PFSK-1 (cell line): ENCODE measurements around the gene ASS1.

ENCODE experiments used
- FOXP2 ChIP-seq: optimal IDR thresholded peaks from 2 replicates; pipeline ENCODE3; 2011; ENCODE audit warnings: borderline replicate concordance, control low read depth, inconsistent platforms; ENCODE audit not compliant: insufficient read depth; ENCODE audit errors: extremely low read length, extremely low read depth
- POLR2AphosphoS5 ChIP-seq: IDR thresholded peaks from 2 replicates; pipeline ENCODE4 v1.6.1; 2012; ENCODE audit warnings: low read depth, mild to moderate bottlenecking, control low read depth, low read length, moderate library complexity
- SIN3A ChIP-seq: IDR thresholded peaks from 2 replicates; pipeline ENCODE4 v1.6.1; 2012; ENCODE audit warnings: mild to moderate bottlenecking, low read length, moderate library complexity, borderline replicate concordance; ENCODE audit not compliant: insufficient read depth
- TAF1 ChIP-seq: IDR thresholded peaks from 2 replicates; pipeline ENCODE4 v1.6.1; 2012; ENCODE audit warnings: low read length, control low read depth, borderline replicate concordance; ENCODE audit not compliant: insufficient read depth
- TF ChIP-seq, protein P1 (sequence below), 2 experiments: IDR thresholded peaks; 2 replicates each; pipeline versions ENCODE4 v1.6.1 to v1.8.0; 2011 to 2012; ENCODE audit warnings: low read depth in 2 of 2, low read length in 2 of 2, control low read depth in 1 of 2, inconsistent platforms in 1 of 2, mild to moderate bottlenecking in 1 of 2, moderate library complexity in 1 of 2; ENCODE audit not compliant: insufficient read depth in 1 of 2

The ASS1 gene

DNA sequence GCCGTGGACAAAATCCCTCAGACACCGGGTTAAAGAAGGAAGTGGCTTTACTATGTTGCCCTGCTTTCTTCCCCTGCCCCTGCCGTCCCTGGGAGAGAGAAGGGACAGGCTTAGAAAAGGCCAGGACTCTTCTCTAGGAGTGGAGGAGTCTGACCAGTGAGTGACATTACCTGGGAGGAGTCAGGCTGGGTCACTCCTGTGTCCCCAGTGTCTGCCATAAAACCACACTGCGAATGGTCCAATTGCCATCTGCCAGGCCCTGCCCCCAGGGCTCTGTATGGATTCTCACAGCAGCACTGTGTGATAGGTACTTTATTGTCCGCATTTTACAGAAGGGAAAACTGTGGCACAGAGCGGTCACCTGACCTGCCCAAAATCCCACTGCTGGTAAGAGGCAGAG, 103.3 kb downstream of the ASS1 start:
- TF ChIP-seq TAF1 (no peak), FOXP2 (no peak), POLR2AphosphoS5 (no peak)

DNA sequence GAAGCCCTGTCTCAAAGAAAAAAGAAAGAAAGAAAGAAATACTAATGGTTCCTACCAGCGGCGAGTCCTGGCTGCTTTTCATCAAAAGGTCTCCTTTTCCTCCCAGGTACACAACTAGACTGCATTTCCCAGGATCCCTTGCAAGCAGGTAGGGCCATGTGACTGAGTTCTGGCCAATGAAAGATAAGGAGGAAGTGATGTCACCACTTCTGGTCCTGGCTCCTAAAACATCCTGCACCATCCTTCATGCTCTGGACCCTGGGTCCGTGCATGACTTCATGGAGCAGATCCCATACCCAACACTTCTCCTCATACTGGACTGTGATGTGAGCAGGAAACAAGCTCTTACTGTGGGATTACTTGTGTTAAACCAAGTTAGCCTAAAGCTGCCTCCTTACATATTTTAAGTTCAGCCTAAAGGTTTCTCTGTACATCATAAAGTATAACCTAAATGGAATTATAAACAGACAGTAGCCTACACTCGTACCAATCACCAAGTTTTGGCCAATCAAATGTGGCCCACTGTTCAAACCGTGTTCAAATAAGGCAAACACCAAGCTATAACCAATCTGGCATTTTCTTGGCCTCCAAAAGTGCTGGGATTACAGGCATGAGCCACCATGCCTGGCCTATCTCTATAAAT, 104.5 kb downstream of the ASS1 start:
- TF ChIP-seq TAF1, result no peak
- no peak for TF ChIP-seq SIN3A
- TF ChIP-seq POLR2AphosphoS5, result no peak
- TF ChIP-seq, protein P1, sequence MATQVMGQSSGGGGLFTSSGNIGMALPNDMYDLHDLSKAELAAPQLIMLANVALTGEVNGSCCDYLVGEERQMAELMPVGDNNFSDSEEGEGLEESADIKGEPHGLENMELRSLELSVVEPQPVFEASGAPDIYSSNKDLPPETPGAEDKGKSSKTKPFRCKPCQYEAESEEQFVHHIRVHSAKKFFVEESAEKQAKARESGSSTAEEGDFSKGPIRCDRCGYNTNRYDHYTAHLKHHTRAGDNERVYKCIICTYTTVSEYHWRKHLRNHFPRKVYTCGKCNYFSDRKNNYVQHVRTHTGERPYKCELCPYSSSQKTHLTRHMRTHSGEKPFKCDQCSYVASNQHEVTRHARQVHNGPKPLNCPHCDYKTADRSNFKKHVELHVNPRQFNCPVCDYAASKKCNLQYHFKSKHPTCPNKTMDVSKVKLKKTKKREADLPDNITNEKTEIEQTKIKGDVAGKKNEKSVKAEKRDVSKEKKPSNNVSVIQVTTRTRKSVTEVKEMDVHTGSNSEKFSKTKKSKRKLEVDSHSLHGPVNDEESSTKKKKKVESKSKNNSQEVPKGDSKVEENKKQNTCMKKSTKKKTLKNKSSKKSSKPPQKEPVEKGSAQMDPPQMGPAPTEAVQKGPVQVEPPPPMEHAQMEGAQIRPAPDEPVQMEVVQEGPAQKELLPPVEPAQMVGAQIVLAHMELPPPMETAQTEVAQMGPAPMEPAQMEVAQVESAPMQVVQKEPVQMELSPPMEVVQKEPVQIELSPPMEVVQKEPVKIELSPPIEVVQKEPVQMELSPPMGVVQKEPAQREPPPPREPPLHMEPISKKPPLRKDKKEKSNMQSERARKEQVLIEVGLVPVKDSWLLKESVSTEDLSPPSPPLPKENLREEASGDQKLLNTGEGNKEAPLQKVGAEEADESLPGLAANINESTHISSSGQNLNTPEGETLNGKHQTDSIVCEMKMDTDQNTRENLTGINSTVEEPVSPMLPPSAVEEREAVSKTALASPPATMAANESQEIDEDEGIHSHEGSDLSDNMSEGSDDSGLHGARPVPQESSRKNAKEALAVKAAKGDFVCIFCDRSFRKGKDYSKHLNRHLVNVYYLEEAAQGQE (IDR thresholded peaks at IDR 0.05; ENCODE audit: insufficient read depth in 1 of 2, low read depth in 2 of 2, low read length in 2 of 2), result no peak
- no peak for TF ChIP-seq FOXP2
